Mesenchymal stem cell (in vitro differentiated cells and primary cell): ENCODE results near the gene HOXD3.

ENCODE experiments used
- DNase-seq: peaks from one replicate; pipeline ENCODE4 v3.0.0-alpha.2; 2013
- H2AFZ ChIP-seq: one replicate; pipeline ENCODE4 v1.6.1; 2013; ENCODE audit warnings: low read depth, mild to moderate bottlenecking, control low read depth, inconsistent platforms, low read length, moderate library complexity
- H2AK5ac ChIP-seq: 2 replicates; pipeline ENCODE4 v1.6.1; 2013; ENCODE audit warnings: low read length, moderate library complexity, mild to moderate bottlenecking, inconsistent platforms; ENCODE audit not compliant: severe bottlenecking
- H2BK120ac ChIP-seq: one replicate; pipeline ENCODE4 v1.6.1; 2013; ENCODE audit warnings: low read depth, mild to moderate bottlenecking, inconsistent platforms, low read length, moderate library complexity
- H2BK12ac ChIP-seq, 2 experiments: one replicate each; pipeline ENCODE4 v1.6.1; 2013; ENCODE audit warnings: inconsistent platforms in 2 of 2, low read length in 2 of 2, mild to moderate bottlenecking in 2 of 2, moderate library complexity in 2 of 2, control low read depth in 1 of 2
- H2BK15ac ChIP-seq: one replicate; pipeline ENCODE4 v1.6.1; 2013; ENCODE audit warnings: mild to moderate bottlenecking, low read depth, inconsistent platforms; ENCODE audit not compliant: poor library complexity, severe bottlenecking
- H2BK5ac ChIP-seq: 2 replicates; pipeline ENCODE4 v1.6.1; 2013; ENCODE audit warnings: low read depth, mild to moderate bottlenecking, low read length, control low read depth, inconsistent platforms; ENCODE audit not compliant: poor library complexity, severe bottlenecking
- H3K14ac ChIP-seq, 2 experiments: one replicate each; pipeline ENCODE4 v1.6.1; 2013; ENCODE audit warnings: inconsistent platforms in 2 of 2, low read length in 2 of 2, control low read depth in 1 of 2, mild to moderate bottlenecking in 1 of 2, moderate library complexity in 1 of 2
- H3K18ac ChIP-seq, 2 experiments: one replicate each; pipeline ENCODE4 v1.6.1; 2013; ENCODE audit warnings: inconsistent platforms in 2 of 2, low read length in 2 of 2, control low read depth in 1 of 2, low read depth in 1 of 2, mild to moderate bottlenecking in 1 of 2
- H3K23ac ChIP-seq, 2 experiments: one replicate each; pipeline ENCODE4 v1.6.1; 2013; ENCODE audit warnings: inconsistent platforms in 2 of 2, low read length in 2 of 2, mild to moderate bottlenecking in 2 of 2, moderate library complexity in 2 of 2, control low read depth in 1 of 2
- H3K27ac ChIP-seq: 2 replicates; pipeline ENCODE4 v1.5.1; 2013; ENCODE audit warnings: mild to moderate bottlenecking, moderate library complexity, low read length, control low read depth, inconsistent platforms; ENCODE audit not compliant: poor library complexity, severe bottlenecking
- H3K27me3 ChIP-seq, 2 experiments: 2 replicates each; pipeline versions ENCODE4 v1.6.1 to v1.7.0; 2013; ENCODE audit warnings: low read length in 2 of 2, mild to moderate bottlenecking in 2 of 2, moderate library complexity in 2 of 2, control low read depth in 1 of 2, inconsistent platforms in 1 of 2; ENCODE audit not compliant: control insufficient read depth in 1 of 2, insufficient read depth in 1 of 2
- H3K36me3 ChIP-seq, 2 experiments: 2 replicates each; pipeline versions ENCODE4 v1.6.1 to v1.7.0; 2013; ENCODE audit warnings: low read length in 2 of 2, control low read depth in 1 of 2, inconsistent platforms in 1 of 2, low read depth in 1 of 2, mild to moderate bottlenecking in 1 of 2; ENCODE audit not compliant: insufficient read depth in 2 of 2, control insufficient read depth in 1 of 2
- H3K4ac ChIP-seq, 2 experiments: one replicate each; pipeline ENCODE4 v1.6.1; 2013; ENCODE audit warnings: inconsistent platforms in 2 of 2, low read length in 2 of 2, mild to moderate bottlenecking in 2 of 2, moderate library complexity in 2 of 2, control low read depth in 1 of 2, low read depth in 1 of 2
- H3K4me1 ChIP-seq: 2 replicates; pipeline ENCODE4 v1.6.1; 2013; ENCODE audit warnings: low read depth, low read length, control low read depth; ENCODE audit not compliant: control insufficient read depth, insufficient read depth
- H3K4me2 ChIP-seq: 2 replicates; pipeline ENCODE4 v1.6.1; 2013; ENCODE audit warnings: low read length, mild to moderate bottlenecking, inconsistent platforms; ENCODE audit not compliant: poor library complexity, severe bottlenecking
- H3K4me3 ChIP-seq, 2 experiments: 2 replicates each; pipeline versions ENCODE4 v1.5.1 to v1.7.0; 2013; ENCODE audit warnings: low read length in 2 of 2, mild to moderate bottlenecking in 2 of 2, control low read depth in 1 of 2, low read depth in 1 of 2; ENCODE audit not compliant: insufficient read depth in 1 of 2
- H3K79me1 ChIP-seq: replicated peaks from 2 replicates; pipeline ENCODE4 v1.6.1; 2013; ENCODE audit warnings: mild to moderate bottlenecking, control low read depth, low read length, inconsistent platforms; ENCODE audit not compliant: poor library complexity, severe bottlenecking
- H3K9ac ChIP-seq: 2 replicates; pipeline ENCODE4 v1.7.0; 2013; ENCODE audit warnings: mild to moderate bottlenecking, low read length, moderate library complexity
- H3K9me3 ChIP-seq: 2 replicates; pipeline ENCODE4 v1.7.0; 2013; ENCODE audit warnings: mild to moderate bottlenecking, low read length; ENCODE audit not compliant: control insufficient read depth
- H4K8ac ChIP-seq: one replicate; pipeline ENCODE4 v1.6.1; 2013; ENCODE audit warnings: inconsistent platforms, mild to moderate bottlenecking, low read length, moderate library complexity
- H4K91ac ChIP-seq: one replicate; pipeline ENCODE4 v1.6.1; 2013; ENCODE audit warnings: mild to moderate bottlenecking, low read length, inconsistent platforms
- WGBS: methylation state at CpG from one replicate; pipeline ENCODE4 v1.1.7; 2013; ENCODE audit warnings: mixed read lengths; 5-methylcytosine and 5-hydroxymethylcytosine counted together

HOXD3 gene

GRCh38 chr2:176117162-176117822 is 39.8 kb upstream of the HOXD3 start:
- H3K27ac ChIP-seq = no peak overlapping the region
- H2BK15ac ChIP-seq = no peak overlapping the region
- peak overlapping the region in 1 of 2 experiments; percentile 70 for H3K4me3 ChIP-seq
- H2AFZ ChIP-seq = no peak overlapping the region
- no peak overlapping the region for H3K14ac ChIP-seq
- H3K23ac ChIP-seq = no peak overlapping the region
- DNase-seq = no peak
- H2BK5ac ChIP-seq = no peak overlapping the region
- no peak overlapping the region for H4K91ac ChIP-seq
- peaks cover 14% of the 10 kb centered on the region for H3K4me1 ChIP-seq
- H3K79me1 ChIP-seq = no peaks in the 10 kb centered on the region
- H3K9me3 ChIP-seq = no peaks in the 10 kb centered on the region
- H3K27me3 ChIP-seq = peaks cover 94 to 99% of the 10 kb centered on the region in 2 experiments
- H2BK120ac ChIP-seq = no peak overlapping the region
- no peaks in the 10 kb centered on the region for H3K36me3 ChIP-seq
- no peak overlapping the region for H2BK12ac ChIP-seq
- H3K18ac ChIP-seq = no peak overlapping the region
- no peak overlapping the region for H2AK5ac ChIP-seq
- no peak overlapping the region for H3K4me2 ChIP-seq
- WGBS = 62% methylated on average over 40 of the region's 40 CpGs
- H3K4ac ChIP-seq = no peak overlapping the region
- no peak overlapping the region for H3K9ac ChIP-seq
- no peak overlapping the region for H4K8ac ChIP-seq

GRCh38 chr2:176117823-176118371 is 39.2 kb upstream of the HOXD3 start:
- peak overlapping the region in 1 of 2 experiments; percentile 70 for H3K4me3 ChIP-seq
- no peak overlapping the region for H2BK15ac ChIP-seq
- no peak overlapping the region for H2AK5ac ChIP-seq

GRCh38 chr2:176118601-176119339 is 38.3 kb upstream of the HOXD3 start:
- Histone ChIP-seq H3K18ac (no peak overlapping the region), H3K27me3 (peaks cover 80 to 96% of the 10 kb centered on the region in 2 experiments), H2AK5ac (no peak overlapping the region), H3K9ac (no peak overlapping the region), H4K8ac (no peak overlapping the region), H3K14ac (no peak overlapping the region), H3K4ac (no peak overlapping the region), H2AFZ (no peak overlapping the region), H2BK5ac (no peak overlapping the region), H3K4me2 (no peak overlapping the region), H3K4me1 (peaks cover 27% of the 10 kb centered on the region), H2BK12ac (no peak overlapping the region), H3K79me1 (no peaks in the 10 kb centered on the region), H2BK120ac (no peak overlapping the region), H3K36me3 (no peaks in the 10 kb centered on the region), H3K27ac (no peak overlapping the region), H4K91ac (no peak overlapping the region), H2BK15ac (no peak overlapping the region), H3K4me3 (no peak overlapping the region), H3K9me3 (no peaks in the 10 kb centered on the region), H3K23ac (no peak overlapping the region)
- DNase-seq = no peak
- WGBS = 13% methylated on average over 22 of the region's 24 CpGs

More at GRCh38 chr2:176117823-176118371, 39.2 kb upstream of the HOXD3 start:
- Histone ChIP-seq H2BK5ac (no peak overlapping the region), H3K27ac (no peak overlapping the region), H3K27me3 (peaks cover 88 to 97% of the 10 kb centered on the region in 2 experiments), H4K8ac (no peak overlapping the region), H2BK120ac (no peak overlapping the region), H3K23ac (no peak overlapping the region), H3K14ac (no peak overlapping the region), H3K4ac (no peak overlapping the region), H4K91ac (no peak overlapping the region), H3K9me3 (no peaks in the 10 kb centered on the region), H2BK12ac (no peak overlapping the region), H3K9ac (no peak overlapping the region), H3K4me2 (no peak overlapping the region), H3K4me1 (peaks cover 20% of the 10 kb centered on the region), H3K79me1 (no peaks in the 10 kb centered on the region), H2AFZ (no peak overlapping the region), H3K18ac (no peak overlapping the region), H3K36me3 (no peaks in the 10 kb centered on the region)
- 46% methylated on average over 11 of the region's 11 CpGs for WGBS
- DNase-seq = no peak
